Ovary (tissue), 3 donors: ENCODE measurements around the gene KIAA1755.

Experiments used
- CTCF ChIP-seq, 3 donors: fragments of 450-650 bp in 2 of 3; fragments of 200-600 bp in 1 of 3; IDR thresholded peaks; one replicate each; pipeline versions ENCODE4 v1.5.1 to v1.8.0; 2016 to 2022; ENCODE audit warnings: antibody characterized with exemption in 3 of 3, mild to moderate bottlenecking in 1 of 3
- POLR2A ChIP-seq: fragments of 450-650 bp; IDR thresholded peaks from one replicate; pipeline ENCODE4 v1.6.1; 2017; ENCODE audit warnings: antibody characterized with exemption, mild to moderate bottlenecking, moderate library complexity
- donor health status: DM: no; HTN: no; CAD: no.

GRCh38 chr20:38197217-38197616 lies 63.3 kb downstream of the KIAA1755 start:
- no peak for TF ChIP-seq CTCF (IDR thresholded peaks at IDR 0.05)
- TF ChIP-seq POLR2A: no peak
